H1 (cell line): ENCODE measurements around the gene ANKLE1. TPM values are rescaled to one million over a fixed set of nuclear protein-coding genes. Genes with fewer than 3 reads are reported as not detected.

Experiments used
- BACH1 ChIP-seq: IDR thresholded peaks from 2 replicates; pipeline ENCODE4 v1.6.1; 2012; ENCODE audit warnings: low read length, improper control_type of control experiment
- CHD2 ChIP-seq: IDR thresholded peaks from 2 replicates; pipeline ENCODE4 v1.6.1; 2012; ENCODE audit warnings: low read length, improper control_type of control experiment
- CREB1 ChIP-seq: IDR thresholded peaks from 2 replicates; pipeline ENCODE4 v1.6.1; 2012; ENCODE audit warnings: inconsistent platforms
- FOSL1 ChIP-seq: IDR thresholded peaks from 2 replicates; pipeline ENCODE4 v1.6.1; 2011; ENCODE audit warnings: mild to moderate bottlenecking, low read depth, low read length, moderate library complexity; ENCODE audit not compliant: insufficient read depth
- NRF1 ChIP-seq: IDR thresholded peaks from 2 replicates; pipeline ENCODE4 v1.6.1; 2011; ENCODE audit warnings: mild to moderate bottlenecking, low read depth, low read length, improper control_type of control experiment
- RXRA ChIP-seq: IDR thresholded peaks from 2 replicates; pipeline ENCODE4 v1.6.1; 2011; ENCODE audit warnings: low read depth, mild to moderate bottlenecking, low read length, moderate library complexity; ENCODE audit not compliant: insufficient read depth
- SAP30 ChIP-seq: fragments of 300-600 bp; sonication (generic); IDR thresholded peaks from 2 replicates; pipeline ENCODE4 v1.7.1; 2012; ENCODE audit warnings: low read length, moderate library complexity, mild to moderate bottlenecking, inconsistent platforms; ENCODE audit not compliant: insufficient read depth, insufficient replicate concordance
- SRF ChIP-seq: IDR thresholded peaks from 2 replicates; pipeline ENCODE4 v1.6.1; 2011; ENCODE audit warnings: mild to moderate bottlenecking, low read depth, low read length, moderate library complexity
- TCF12 ChIP-seq: IDR thresholded peaks from 2 replicates; pipeline ENCODE4 v1.6.1; 2011; ENCODE audit warnings: low read depth, mild to moderate bottlenecking, low read length
- polyA plus RNA-seq, 7 experiments: library from polyadenylated mRNA; depleted of rRNA in 3 of 7; stranded (reverse) in 5 of 7; unstranded in 2 of 7; fragments of >200 nt in 5 of 7; fragments of 200-250 nt in 2 of 7; gene quantifications; 1 replicate in 5 of 7; 2 replicates in 1 of 7; 4 replicates in 1 of 7; pipeline versions ENCODE4 v1.2.1 to v1.2.3, GENCODE V29; 2011 to 2013; ENCODE audit warnings: missing spikeins in 2 of 7, mixed read lengths in 2 of 7
- total RNA-seq: library from RNA; stranded (reverse); fragmentation: NEBNext Ultra II Directional; extraction: Animal tissue kit (Norgen Biotek cat#: 25700); gene quantifications from 2 replicates; pipeline ENCODE4 v1.2.1, GENCODE V29; 2021

ANKLE1 gene
- total and polyA plus RNA-seq, 2 of the 8 experiments (the other 6 are each of a cell fraction or from before 2014, with no cell fraction given) = 6.1 to 9.6 TPM

DNA sequence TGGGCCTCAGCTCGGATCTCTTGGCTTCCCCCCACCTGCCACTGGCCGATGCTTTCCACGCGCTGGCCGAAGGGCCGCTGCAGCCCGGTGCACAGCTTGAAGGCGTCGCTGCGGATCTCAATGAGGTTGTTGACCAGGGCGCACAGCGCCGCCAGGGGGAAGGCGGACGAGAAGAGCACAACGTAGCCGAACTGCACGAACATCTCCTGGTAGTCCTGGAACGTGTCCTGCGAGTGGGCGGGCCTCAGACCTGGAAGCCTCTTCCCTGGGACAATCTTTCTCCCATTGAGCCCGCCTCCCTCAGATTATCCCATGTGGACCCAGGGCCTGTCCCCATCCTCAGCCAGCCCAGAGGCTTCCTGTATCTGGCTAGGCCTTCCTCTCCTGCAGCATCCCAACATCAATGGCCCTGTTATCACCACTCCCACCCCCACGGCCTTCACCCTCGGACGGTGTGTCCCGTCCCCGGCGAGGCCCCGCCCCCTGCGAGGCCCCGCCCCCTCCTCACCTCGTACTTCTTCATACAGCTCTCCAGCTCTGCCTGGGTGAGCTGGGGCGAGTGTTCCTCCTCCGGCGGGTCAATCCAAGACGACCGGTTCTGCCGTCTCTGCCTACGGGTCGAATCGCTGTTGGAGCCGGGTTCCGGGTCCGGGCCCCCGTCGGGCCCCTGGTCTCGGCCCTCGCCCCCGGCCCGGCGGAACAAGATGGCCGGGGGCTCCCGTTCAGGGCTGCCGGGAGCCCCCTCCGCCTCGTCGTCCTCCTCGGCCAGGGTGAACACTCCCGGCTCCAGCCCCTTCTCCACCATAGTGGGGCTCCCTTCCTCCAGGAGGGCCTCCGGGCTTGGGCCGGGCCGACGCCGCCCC lies 46.2 kb downstream of the ANKLE1 start (continued):
- TF ChIP-seq BACH1 = peak; percentile 53
- peak; percentile 25 for TF ChIP-seq SAP30
- TF ChIP-seq CHD2 = peak; percentile 38; the same call in 1 of the 2 replicates
- no peak for TF ChIP-seq RXRA
- TF ChIP-seq FOSL1 = no peak
- TF ChIP-seq NRF1 = no peak
- peak; percentile 76 for TF ChIP-seq CREB1
- TF ChIP-seq SRF = no peak
- no peak for TF ChIP-seq TCF12
- TF ChIP-seq, all 59 proteins: peak for 19
